Fibroblast of lung (primary cell): ENCODE data around the gene ZBTB17. TPM values are rescaled to one million over a fixed set of nuclear protein-coding genes. Genes with fewer than 3 reads are reported as not detected.
A peak's percentile ranks its signal among the peaks of the same experiment; 100 is the strongest.

Experiments used
- DNase-seq, 2 donors: peaks; one replicate each; pipeline versions ENCODE4 v3.0.0 to v3.0.0-alpha.2; 2010; ENCODE audit warnings: low read depth in 2 of 2
- H2AFZ ChIP-seq: 2 replicates; pipeline ENCODE4 v1.5.1; 2012; ENCODE audit warnings: low read length, control low read depth, inconsistent platforms
- H3K27ac ChIP-seq: 2 replicates; pipeline ENCODE4 v1.5.1; 2011; ENCODE audit warnings: low read length, control low read depth; ENCODE audit not compliant: insufficient read depth
- H3K27me3 ChIP-seq: 2 replicates; pipeline ENCODE4 v1.5.1; 2011; ENCODE audit warnings: mild to moderate bottlenecking, low read length; ENCODE audit not compliant: control insufficient read depth, insufficient read depth
- H3K36me3 ChIP-seq: 2 replicates; pipeline ENCODE4 v1.5.1; 2011; ENCODE audit warnings: low read length; ENCODE audit not compliant: control insufficient read depth, insufficient read depth
- H3K4me1 ChIP-seq: 2 replicates; pipeline ENCODE4 v1.5.1; 2011; ENCODE audit warnings: low read length; ENCODE audit not compliant: control insufficient read depth, insufficient read depth; ENCODE audit errors: extremely low read depth
- H3K4me2 ChIP-seq: 2 replicates; pipeline ENCODE4 v1.5.1; 2011; ENCODE audit warnings: low read length, control low read depth; ENCODE audit not compliant: insufficient read depth; ENCODE audit errors: extremely low read depth
- H3K4me3 ChIP-seq, 4 experiments: fragments of 200-600 bp in 1 of 4; sonication (generic) in 1 of 4; replicated peaks in 1 of 4; 2 replicates each; pipeline ENCODE4 v1.5.1; 2011 to 2016; ENCODE audit warnings: low read length in 4 of 4, low read depth in 3 of 4, mild to moderate bottlenecking in 3 of 4, control low read depth in 2 of 4, inconsistent platforms in 1 of 4, mixed read lengths in 1 of 4; ENCODE audit not compliant: insufficient read depth in 1 of 4; ENCODE audit errors: control extremely low read depth in 1 of 4
- H3K79me2 ChIP-seq: 2 replicates; pipeline ENCODE4 v1.5.1; 2012; ENCODE audit warnings: mild to moderate bottlenecking, low read length, inconsistent platforms; ENCODE audit not compliant: control insufficient read depth, insufficient read depth
- H3K9ac ChIP-seq: 2 replicates; pipeline ENCODE4 v1.5.1; 2011; ENCODE audit warnings: mild to moderate bottlenecking, low read length, control low read depth; ENCODE audit not compliant: insufficient read depth
- H3K9me3 ChIP-seq: 2 replicates; pipeline ENCODE4 v1.5.1; 2012; ENCODE audit warnings: low read depth, low read length; ENCODE audit not compliant: control insufficient read depth, insufficient read depth
- H4K20me1 ChIP-seq: 2 replicates; pipeline ENCODE4 v1.5.1; 2011; ENCODE audit warnings: low read length; ENCODE audit not compliant: control insufficient read depth, insufficient read depth; ENCODE audit errors: extremely low read depth
- EZH2 ChIP-seq: IDR thresholded peaks from 2 replicates; pipeline ENCODE4 v1.5.1; 2012; ENCODE audit warnings: low read length, control low read depth, mild to moderate bottlenecking; ENCODE audit errors: missing control alignments
- polyA minus RNA-seq: library from RNA; depleted of rRNA, polyadenylated mRNA; stranded (reverse); fragments of >200 nt; gene quantifications from 2 replicates; pipeline ENCODE4 v1.2.3, GENCODE V29; 2011; ENCODE audit warnings: low replicate concordance
- polyA plus RNA-seq, 2 donors: library from polyadenylated mRNA; depleted of rRNA in 1 of 2; stranded (reverse) in 1 of 2; unstranded in 1 of 2; fragments of >200 nt; gene quantifications; 2 replicates each; pipeline ENCODE4 v1.2.1, GENCODE V29; 2011 to 2012; ENCODE audit warnings: missing spikeins in 1 of 2
- total RNA-seq: library from RNA; depleted of rRNA; stranded (reverse); fragments of >200 nt; gene quantifications from 2 replicates; pipeline ENCODE4 v1.2.1, GENCODE V29; 2014
- TF ChIP-seq, protein P1 (sequence below), 2 donors: IDR thresholded peaks in 1 of 2; conservative IDR thresholded peaks in 1 of 2; 1 replicate in 1 of 2; 2 replicates in 1 of 2; pipeline ENCODE4 v1.5.1; 2011 to 2012; ENCODE audit warnings: low read length in 2 of 2, control low read depth in 1 of 2, inconsistent platforms in 1 of 2, low read depth in 1 of 2, mild to moderate bottlenecking in 1 of 2

ZBTB17 gene
- 46.0 and 54.3 TPM in 2 replicates for total RNA-seq
- polyA plus RNA-seq: 12.6 and 20.4 TPM in 2 replicates
- polyA plus RNA-seq (2012): 15.0 and 24.3 TPM in 2 replicates
- polyA minus RNA-seq: 34.1 and 76.0 TPM in 2 replicates

GRCh38 chr1:15975805-15976680 is at the start of gene ZBTB17:
Gene ZBTB17, minus strand, starts transcription at chr1:15976101. Its CDS starts 27,606 bp downstream, at chr1:15948495.
- peak within 1 kb of the TSS; percentile 94 for H2AFZ ChIP-seq
- no peaks in the 10 kb centered on the region for H3K4me1 ChIP-seq
- peak within 1 kb of the TSS; percentile 77 to 88 (median 81) for H3K4me3 ChIP-seq
- H3K36me3 ChIP-seq: peaks cover 10% of the 10 kb centered on the region
- no peaks in the 10 kb centered on the region for H4K20me1 ChIP-seq
- peak within 1 kb of the TSS; percentile 94 for H3K9ac ChIP-seq
- H3K27me3 ChIP-seq: no peaks in the 10 kb centered on the region
- H3K4me2 ChIP-seq: peak within 1 kb of the TSS; percentile 96
- H3K27ac ChIP-seq: peak within 1 kb of the TSS; percentile 83
- H3K79me2 ChIP-seq: peaks cover 40% of the 10 kb centered on the region
- H3K9me3 ChIP-seq: no peaks in the 10 kb centered on the region
- TF ChIP-seq, protein P1, sequence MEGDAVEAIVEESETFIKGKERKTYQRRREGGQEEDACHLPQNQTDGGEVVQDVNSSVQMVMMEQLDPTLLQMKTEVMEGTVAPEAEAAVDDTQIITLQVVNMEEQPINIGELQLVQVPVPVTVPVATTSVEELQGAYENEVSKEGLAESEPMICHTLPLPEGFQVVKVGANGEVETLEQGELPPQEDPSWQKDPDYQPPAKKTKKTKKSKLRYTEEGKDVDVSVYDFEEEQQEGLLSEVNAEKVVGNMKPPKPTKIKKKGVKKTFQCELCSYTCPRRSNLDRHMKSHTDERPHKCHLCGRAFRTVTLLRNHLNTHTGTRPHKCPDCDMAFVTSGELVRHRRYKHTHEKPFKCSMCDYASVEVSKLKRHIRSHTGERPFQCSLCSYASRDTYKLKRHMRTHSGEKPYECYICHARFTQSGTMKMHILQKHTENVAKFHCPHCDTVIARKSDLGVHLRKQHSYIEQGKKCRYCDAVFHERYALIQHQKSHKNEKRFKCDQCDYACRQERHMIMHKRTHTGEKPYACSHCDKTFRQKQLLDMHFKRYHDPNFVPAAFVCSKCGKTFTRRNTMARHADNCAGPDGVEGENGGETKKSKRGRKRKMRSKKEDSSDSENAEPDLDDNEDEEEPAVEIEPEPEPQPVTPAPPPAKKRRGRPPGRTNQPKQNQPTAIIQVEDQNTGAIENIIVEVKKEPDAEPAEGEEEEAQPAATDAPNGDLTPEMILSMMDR (conservative IDR thresholded peaks at IDR 0.05 in 1 of 2, IDR thresholded peaks at IDR 0.05 in 1 of 2; ENCODE audit: low read depth in 1 of 2, low read length in 2 of 2): no peak
- no peak for TF ChIP-seq EZH2
- DNase-seq: peak; percentile 84 to 91

DNA sequence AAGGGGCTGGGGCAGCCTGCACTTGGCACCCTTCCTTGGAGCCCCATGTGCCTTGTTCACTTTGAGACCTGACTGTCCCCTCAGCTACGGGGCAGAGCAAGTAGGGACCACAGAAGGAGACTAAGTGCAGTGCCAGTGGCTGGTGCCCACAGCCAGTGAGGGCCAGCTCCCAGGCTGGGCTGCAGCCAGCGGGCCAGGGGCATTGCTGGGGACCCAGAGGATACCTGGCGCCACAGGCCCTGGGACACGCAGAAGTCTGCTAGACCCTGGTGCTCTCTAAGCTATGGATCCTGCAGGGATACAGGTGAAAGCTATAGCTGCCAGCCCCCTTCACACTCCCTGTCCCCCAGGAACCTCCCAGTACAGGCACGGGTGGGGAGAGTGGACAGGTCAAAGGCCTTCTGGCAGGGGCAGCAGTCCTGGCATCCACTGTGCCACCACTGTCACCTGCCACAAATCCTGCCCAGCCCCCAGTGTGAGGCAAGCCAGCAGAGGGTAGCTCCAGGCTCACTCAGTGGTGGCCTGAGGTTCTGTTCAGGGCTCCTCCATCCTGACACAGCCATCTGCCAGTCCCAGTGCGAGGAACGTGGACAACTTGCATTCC is 47.3 kb upstream of the ZBTB17 start:
- no peak for DNase-seq
- Histone ChIP-seq H3K4me3 (no peak overlapping the region), H3K4me2 (no peak overlapping the region), H4K20me1 (no peaks in the 10 kb centered on the region), H3K9me3 (no peaks in the 10 kb centered on the region), H3K27me3 (no peaks in the 10 kb centered on the region), H3K9ac (no peak overlapping the region), H3K4me1 (peaks cover 22% of the 10 kb centered on the region), H3K27ac (no peak overlapping the region), H3K79me2 (no peaks in the 10 kb centered on the region), H2AFZ (no peak overlapping the region), H3K36me3 (no peaks in the 10 kb centered on the region)
- TF ChIP-seq, protein P1 (conservative IDR thresholded peaks at IDR 0.05 in 1 of 2, IDR thresholded peaks at IDR 0.05 in 1 of 2; ENCODE audit: low read depth in 1 of 2, low read length in 2 of 2): no peak
- TF ChIP-seq EZH2: no peak

DNA sequence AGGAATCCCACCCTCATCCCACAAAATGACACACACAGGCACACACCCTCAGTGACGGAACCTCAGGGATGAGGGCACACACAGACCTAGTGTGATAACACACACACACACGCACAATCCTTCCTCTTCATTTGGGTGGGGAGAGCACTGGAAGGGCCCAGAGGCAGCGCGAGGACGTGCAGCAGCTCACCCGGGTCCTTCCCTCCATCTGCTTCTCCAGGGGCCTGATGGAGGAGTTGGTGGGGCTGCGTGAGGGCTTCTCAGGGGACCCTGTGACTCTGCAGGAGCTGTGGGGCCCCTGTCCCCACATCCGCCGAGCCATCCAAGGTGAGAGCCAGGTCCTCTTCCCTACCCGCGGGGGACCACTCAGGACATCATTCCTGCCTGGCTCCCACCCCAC is 46.5 kb upstream of the ZBTB17 start:
- Histone ChIP-seq H3K27me3 (no peaks in the 10 kb centered on the region), H3K27ac (no peak overlapping the region), H2AFZ (no peak overlapping the region), H3K9ac (no peak overlapping the region), H3K4me2 (no peak overlapping the region), H3K4me3 (no peak overlapping the region), H3K9me3 (no peaks in the 10 kb centered on the region), H3K36me3 (no peaks in the 10 kb centered on the region), H3K4me1 (peaks cover 28% of the 10 kb centered on the region), H4K20me1 (no peaks in the 10 kb centered on the region), H3K79me2 (no peaks in the 10 kb centered on the region)
- no peak for DNase-seq
- no peak for TF ChIP-seq EZH2
- TF ChIP-seq, protein P1 (conservative IDR thresholded peaks at IDR 0.05 in 1 of 2, IDR thresholded peaks at IDR 0.05 in 1 of 2; ENCODE audit: low read depth in 1 of 2, low read length in 2 of 2): no peak
